ENCODE results near the gene DENND4A.
"Not testable (repeated sequence)": the region's sequence is repeated elsewhere in the genome, so short reads cannot be mapped to it uniquely, and the experiment has no call there.

The DENND4A gene

DNA sequence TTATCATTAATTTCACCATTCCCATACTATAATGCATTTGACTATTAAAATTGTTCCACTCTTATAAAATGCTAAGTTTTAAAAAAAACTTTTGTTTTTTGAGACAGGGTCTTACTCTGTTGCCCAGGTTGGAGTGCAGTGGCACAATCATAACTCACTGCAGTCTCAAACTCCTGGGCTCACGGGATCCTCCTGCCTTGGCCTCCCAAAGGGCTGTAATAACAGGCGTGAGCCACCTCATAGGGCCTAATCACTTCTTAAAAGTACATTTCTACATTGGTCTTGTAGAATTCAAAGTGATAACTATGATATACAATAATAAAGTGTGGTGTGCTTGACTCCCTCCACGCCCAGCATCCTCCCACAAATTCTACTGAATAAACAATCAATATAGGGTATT, 3.0 kb downstream of the DENND4A start:
- DNase-seq (ENCODE audit: low spot score): no peak

- no peak for DNase-seq (ENCODE audit: low spot score)
Measured at GRCh38 chr15:65787260-65787659, 4.8 kb downstream of the DENND4A start.

- DNase-seq (ENCODE audit: low spot score): no peak
Measured at GRCh38 chr15:65785151-65785550, 6.9 kb downstream of the DENND4A start.

DNA sequence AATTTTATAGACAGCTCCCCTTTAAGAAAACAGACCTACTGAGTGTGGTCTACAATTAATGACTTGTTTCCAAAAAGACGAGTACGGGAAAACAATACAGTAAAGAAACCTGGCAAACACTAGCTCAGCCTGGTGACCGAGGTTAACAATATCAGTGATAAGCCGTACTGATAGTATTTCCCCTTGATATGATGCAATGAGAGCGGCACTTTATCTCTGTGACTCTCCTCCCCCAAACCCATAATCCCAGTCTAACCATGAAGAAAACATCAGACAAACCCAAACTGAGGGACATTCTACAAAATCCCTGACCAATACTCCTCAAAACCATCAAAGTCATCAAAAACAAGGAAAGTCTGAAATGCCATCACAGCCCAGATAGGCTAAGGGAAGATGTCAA, 8.2 kb downstream of the DENND4A start:
- no peak for DNase-seq (ENCODE audit: low spot score)

DNA sequence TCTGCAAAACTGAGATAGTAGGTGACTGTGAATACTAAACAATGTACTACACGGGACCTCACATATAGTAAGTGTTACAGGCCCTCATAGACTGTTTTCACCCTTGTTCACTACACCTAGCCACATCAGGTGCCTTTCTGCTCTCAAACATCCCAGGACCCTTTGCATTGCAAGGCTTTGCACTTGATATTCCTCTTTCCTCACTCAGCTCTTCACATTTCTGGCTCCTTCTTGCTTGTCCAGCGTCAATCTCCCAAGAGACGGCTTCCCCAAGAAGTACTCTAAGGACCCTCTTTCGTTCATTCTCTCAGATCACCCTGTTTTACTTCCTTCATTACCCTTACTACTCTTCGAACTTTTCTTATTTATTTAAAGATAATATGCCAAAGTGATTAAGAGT, 10.0 kb downstream of the DENND4A start:
- DNase-seq (ENCODE audit: low spot score): no peak

- not testable (repeated sequence) for DNase-seq (ENCODE audit: low spot score)
Measured at GRCh38 chr15:65778701-65779100, 13.4 kb downstream of the DENND4A start.

- DNase-seq (ENCODE audit: low spot score): no peak
Measured at GRCh38 chr15:65778269-65778668, 13.8 kb downstream of the DENND4A start.

- no peak for DNase-seq (ENCODE audit: low spot score)
Measured at GRCh38 chr15:65777843-65778242, 14.2 kb downstream of the DENND4A start.

- no peak for DNase-seq (ENCODE audit: low spot score)
Measured at GRCh38 chr15:65777053-65777452, 15.0 kb downstream of the DENND4A start.

DNA sequence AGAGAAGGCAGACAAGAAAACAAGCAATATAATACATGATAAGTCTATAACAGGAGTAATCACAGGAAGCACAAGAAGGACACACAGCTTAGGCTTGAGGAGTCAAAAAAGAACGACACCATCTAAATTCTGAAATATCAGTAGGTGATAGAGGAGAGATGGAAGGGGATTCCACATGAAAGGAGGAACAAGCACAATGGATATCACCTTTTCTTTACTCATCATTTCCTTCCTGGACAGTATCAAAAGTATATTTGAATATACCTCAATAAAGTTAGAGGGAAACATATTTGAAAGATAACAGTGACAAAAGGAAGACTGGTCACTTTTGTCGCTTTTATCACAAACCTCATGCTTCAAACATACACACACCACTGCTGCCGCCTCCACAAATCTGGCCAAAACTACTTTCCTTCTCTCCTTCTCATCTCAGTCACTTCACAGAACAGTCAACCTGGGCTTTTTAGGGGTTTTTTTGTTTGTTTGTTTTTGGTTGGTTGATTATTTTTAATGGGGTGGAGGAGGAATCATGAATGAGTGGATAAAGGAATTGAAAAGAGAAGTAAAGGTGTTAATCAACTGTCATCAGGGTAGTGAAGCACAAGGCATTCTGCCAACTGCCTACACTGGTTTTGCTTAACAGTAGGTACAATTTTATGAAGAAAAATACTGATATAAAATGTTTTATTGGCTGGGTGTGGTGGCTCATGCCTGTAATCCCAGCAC, 18.5 kb downstream of the DENND4A start:
- DNase-seq (ENCODE audit: low spot score): no peak

DNA sequence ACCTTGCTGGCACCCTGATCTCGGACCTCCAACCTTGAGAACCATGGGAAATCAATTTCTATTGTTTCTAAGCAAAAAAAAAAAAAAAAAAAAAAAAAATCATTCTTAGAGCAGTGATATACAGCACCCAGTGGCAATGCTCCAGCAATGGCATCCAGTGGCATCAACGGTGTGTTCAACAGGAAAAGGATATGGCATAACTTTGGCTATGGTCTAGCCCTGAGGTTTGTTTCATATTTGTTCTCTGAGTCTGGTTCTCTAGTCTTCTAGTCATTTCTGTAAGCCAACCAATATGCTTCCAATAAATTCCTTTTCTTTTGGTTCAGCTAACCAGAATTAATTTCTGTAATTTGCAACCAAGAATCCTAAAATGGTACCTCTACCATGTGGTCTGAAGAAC, 19.2 kb downstream of the DENND4A start:
- no peak for DNase-seq (ENCODE audit: low spot score)

DNA sequence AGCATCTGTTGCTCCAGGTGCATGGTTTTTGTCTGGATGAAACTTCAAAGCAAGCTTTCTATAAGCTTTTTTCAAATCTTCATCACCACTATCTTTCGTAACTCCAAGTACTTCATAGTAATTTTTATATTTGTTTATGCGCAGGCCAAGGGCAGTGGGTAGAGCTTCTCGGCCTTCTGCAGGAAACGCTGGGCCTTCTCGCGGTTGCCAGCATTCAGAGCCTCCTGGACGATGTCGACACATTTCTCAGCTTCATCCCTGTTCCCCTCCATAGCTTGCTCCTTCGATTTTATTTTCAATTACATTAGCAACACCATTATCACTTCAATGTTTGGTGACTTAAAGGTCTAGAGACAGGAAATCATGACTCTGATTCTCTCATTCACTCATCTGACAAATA, 20.2 kb downstream of the DENND4A start:
- DNase-seq (ENCODE audit: low spot score): no peak

DNA sequence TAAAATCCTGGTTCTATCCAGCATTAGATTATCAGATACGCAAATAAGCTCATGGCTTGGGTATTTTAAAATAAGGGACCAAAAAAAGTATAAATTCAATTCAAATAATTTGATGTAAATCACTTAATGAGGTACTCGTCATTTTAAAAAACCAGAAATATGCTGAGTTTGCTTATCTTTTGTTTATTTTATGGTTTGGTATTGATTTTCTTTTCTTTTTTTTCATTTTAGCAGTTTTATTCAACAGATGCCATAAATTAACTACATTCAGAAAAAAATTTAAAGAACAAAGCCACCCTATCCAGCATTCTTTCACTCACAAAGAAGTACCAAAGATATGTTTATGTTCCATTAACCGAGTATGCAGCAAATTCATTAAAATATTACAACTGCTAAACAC, 22.6 kb downstream of the DENND4A start:
- no peak for DNase-seq (ENCODE audit: low spot score)

DNA sequence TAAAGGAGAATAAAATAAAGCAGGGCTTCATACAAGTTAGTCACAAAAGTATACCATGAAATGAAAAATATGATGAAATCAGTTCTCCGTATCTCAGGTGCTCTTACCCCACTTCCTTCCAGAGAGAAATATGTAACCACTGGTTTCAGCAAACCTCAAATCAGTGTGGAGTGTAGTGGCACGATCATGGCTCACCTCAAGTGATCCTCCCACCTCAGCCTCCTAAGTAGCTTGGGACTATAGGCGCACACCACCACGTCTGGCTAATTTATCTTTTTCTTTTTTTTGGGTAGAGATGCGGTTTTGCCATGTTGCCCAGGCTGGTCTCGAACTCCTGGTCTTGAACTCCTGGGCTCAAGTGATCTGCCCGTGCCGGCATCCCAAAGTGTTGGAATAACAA, 24.2 kb downstream of the DENND4A start:
- no peak for DNase-seq (ENCODE audit: low spot score)

- no peak for DNase-seq (ENCODE audit: low spot score)
Measured at GRCh38 chr15:65767264-65767595, 24.9 kb downstream of the DENND4A start.

DNA sequence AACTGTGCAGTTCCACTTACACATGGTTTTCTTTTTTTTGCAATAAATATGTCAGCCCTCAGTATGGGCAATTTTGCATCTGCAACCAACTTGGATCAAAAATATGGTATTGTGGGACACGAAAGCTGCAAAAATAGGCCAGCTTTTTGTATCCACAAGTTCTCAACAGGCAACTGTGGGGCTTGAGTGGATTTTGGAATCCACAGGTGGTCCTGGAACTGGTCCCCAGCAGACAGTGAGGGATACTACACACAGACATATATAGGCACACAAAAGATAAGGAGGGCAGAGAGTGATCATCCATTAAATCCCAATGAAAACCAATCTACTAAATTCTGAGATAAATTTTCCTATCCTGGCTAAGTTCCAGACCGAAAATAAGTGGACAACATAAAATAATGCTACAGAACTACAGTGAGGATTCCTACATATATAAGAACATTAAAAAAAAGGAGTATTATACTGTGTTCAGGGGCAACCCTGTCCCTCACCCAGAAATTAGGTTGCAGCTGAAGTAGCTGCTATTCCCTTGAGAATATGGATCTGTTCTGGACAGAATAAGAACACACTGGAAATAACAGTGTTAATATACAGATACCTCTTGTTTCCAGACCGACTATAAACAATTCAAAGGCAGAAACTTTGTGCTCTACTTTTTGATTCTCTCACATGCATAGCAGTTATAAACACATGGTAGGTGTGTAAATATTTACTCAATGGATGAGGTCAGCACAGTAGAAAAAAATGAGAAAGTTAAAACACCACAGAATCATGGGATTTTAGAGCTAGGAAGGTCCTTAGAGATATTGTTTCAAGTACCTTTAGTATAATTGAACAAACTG, 25.4 kb downstream of the DENND4A start:
- DNase-seq (ENCODE audit: low spot score): no peak

DNA sequence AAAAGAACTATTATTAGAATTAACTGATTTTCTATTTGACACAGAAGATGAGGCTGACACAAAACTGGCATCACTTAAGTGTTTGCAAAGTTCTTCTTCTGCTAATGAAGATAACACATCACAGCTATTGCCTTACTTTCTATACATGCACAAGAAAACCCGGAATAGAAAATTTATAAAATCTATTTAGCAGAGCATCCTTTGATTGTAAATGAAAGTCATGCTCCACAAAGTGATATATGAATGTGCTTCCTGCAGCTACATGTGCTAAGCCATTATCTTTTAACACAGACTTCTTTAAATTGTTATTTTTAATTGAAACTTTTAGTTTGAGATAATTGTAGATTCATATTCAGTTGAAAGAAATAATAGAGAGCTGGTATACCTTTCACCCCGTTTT, 27.0 kb downstream of the DENND4A start:
- no peak for DNase-seq (ENCODE audit: low spot score)

DNA sequence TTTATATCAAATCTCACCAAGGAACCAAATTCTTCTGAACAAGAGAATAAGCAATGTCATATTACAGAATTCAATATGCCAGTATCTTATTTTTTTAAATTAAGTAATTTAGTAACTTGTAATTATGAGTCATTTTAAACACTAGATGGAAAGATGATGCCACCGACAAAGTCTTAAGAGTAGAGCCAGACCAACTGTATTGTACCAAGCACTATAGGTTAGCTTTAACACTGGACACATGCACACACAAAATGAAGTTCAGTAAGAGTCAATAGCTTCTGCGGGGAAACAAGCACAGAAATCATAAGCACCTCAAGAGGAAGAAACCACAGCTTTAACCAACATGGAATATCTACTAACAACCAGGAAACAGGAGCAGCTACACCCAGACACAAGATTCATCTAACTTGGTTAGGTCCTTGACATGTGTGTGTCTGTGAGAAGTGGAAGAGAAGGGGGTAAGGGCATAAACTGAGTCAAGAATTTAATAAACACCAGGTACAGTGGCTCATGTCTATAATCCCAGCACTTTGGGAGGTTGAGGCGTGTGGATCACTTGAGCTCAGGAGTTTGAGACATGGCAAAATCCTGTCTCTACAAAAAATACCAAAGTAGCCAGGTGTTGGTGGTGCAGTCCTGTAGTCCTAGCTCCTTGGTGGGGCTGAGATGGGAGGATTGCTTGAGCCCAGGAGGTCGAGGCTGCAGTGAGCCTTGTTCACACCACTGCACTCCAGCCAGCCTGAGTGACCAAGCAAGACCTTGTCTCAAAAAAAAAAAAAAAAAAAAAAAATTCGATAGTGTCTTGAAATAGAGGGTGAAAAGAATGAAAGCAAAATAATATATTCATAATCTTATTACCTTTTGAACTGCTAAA, 28.9 kb downstream of the DENND4A start:
- DNase-seq (ENCODE audit: low spot score): no peak

GRCh38 chr15:65762399-65762798, 29.7 kb downstream of the DENND4A start:
- DNase-seq (ENCODE audit: low spot score): no peak

DNA sequence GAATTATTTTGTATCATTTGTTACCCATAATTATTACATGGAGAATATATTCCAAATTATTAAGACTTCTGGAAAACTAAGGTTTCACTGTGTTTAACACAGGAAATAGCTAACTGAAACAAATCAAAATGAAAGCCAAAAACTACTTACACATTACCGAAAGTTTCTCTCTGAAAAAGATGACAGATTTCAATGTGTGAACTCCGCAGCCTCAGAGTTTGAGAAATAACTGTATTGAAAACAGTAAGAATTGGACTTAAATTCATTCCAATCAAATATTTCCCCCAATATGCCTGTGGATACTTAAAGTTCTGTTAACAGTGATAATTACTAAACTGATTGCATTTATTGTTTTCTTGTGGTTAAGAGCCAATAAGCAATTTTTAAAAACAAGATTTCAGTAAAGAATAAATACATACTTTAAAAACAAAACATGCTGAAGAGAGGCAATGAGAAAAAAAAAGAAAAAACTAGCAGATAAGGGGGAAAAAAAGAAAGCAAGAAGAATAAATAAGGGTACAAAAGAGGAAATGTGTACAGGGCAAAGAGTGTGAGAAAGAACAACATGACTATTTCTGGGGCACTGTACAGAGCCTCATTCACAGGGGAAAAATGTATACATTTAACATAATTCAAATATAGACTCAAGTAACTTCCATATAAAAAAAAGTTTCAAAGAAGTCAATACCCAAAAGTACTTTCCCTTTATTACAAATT, 30.7 kb downstream of the DENND4A start:
- no peak for DNase-seq (ENCODE audit: low spot score)

- no peak for DNase-seq (ENCODE audit: low spot score)
Measured at GRCh38 chr15:65759441-65759840, 32.7 kb downstream of the DENND4A start.

DNA sequence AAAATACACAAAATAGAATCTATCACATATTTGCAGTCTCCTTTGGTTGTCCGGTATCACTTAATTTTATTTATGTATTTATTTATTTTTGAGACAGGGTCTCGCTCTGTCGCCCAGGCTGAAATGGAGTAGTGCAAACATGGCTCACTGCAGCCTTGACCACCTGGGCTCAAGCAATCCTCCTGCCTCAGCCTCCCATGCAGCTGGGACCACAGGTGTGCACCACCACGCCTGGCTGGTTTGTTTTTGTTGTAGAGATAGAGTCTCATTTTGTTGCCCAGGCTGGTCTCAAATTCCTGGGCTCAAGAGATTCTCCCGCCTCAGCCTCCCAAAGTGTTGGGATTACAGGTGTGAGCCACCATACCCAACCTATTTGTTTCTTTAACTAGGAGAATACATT, 33.9 kb downstream of the DENND4A start:
- no peak for DNase-seq (ENCODE audit: low spot score)

Measured in hepatic stellate cell (primary cell).